NCI-H1417 treated with DMSO at 0.1 percent for 48 hours (cell line): ENCODE measurements around the gene HIRA.
"Not testable (repeated sequence)": the region's sequence is repeated elsewhere in the genome, so short reads cannot be mapped to it uniquely, and the experiment has no call there.

Source experiments
- DNase-seq: peaks from one replicate; lab custom pipeline; 2025; lab: John Stamatoyannopoulos, UW

HIRA gene

DNA sequence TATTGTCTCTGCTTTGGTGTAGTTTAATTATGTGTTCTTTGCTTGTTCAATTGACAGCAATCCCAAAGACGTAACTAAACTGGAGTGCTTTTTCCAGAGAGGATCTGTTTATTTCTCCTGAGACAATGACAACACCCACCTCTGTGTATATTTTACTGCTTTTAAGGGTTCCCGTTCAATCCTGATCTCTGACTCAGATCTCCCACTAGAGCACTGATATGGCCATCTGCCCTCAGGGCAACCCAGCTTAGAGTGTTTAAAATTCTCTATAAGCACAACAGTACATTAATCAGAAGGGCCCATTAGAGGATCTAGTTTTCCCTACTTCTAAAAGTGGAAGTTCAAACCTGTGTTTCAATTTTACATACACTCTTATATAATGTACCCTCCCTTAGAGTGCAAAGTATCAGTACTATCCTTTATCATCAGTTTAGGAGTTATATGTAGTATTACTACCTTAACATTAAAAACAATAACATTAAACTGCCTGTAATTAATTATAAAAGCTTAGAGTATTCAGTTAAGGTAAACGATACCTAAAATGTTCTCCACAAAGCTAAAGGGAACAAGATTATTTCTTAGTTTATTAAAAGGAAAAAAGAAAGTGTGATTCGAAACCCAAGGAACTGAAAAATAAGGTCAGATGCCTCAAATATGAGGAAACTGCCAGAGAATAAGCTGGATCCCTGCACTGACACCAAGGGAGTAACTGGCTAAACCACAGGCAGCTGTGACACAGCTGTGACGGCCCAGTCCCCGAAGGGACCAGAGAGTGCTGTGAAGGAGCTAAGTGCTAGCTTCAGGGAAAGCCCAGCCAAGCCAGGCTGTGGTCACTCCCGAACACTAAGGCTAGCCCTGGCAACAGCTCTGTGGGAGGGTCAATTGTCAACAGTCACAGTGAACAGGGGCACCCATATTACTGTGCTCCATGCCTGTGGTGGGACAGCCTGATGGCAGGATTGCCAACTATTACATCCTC, 32.2 kb upstream of the HIRA start:
- no peak for DNase-seq

GRCh38 chr22:19463008-19463407, 31.5 kb upstream of the HIRA start:
- DNase-seq, result no peak

DNA sequence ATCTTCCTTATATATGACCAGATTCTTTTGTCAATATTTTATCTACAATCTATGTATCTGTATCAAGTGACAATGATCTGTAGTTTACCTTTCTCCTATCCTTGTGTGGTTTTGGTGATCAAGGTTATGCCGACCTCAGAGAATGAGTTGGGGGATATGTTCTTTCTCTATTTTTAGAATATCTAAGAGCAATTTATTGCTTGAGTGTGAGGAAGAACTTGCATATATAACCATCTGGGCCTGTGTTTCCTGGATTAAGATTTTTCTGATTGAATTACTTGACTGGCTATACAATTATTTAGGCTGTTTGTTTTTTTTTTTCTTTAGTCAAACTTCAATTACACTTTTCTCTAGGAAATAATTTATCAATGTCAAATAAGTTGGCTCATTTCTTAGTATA, 30.0 kb upstream of the HIRA start:
- DNase-seq, result no peak

DNA sequence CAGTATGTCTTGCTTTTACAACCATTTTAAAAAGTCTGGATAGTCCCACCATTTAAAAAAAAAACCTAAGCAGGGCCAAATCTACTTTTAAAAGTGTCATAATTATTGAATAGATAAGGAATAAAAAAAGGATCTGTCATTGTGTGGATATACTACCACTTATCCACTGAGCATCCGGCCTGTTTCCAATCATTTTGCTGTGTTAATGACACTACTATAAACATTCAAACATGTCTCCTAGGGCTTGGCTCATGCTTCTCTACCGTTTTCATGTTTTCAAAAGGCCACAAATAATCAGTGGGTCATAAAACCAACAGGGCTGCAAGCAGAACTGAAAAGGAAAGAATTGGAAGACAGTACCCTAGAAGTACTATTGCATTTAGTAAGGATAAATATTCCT, 28.5 kb upstream of the HIRA start:
- no peak for DNase-seq

DNA sequence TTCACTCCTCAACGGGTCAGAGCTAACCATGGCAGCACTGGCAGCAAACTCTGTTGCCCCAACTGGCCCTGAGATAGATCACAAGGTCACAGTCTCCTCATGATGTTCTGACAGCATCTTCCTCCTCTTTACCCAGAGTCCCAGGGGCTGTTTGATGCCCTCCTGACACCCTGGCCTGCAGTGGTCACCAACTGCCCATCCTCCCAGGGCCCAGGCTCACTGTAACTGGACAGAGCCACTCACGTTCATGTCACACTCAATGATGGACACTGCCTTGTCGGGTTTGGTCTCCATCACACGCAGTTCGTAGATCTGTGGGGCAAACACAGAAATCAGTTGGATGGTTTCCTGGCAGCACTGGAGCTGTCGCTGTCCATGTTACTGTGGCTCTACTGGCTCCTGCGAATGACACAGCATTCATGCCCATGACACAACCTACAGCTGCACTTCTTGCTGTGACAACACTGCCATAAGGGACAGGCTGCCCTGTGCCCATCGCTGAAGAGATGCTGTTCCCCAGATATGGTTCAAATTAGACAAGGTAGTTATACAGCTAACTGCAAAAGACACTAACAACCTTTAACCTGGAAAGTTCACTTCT, 26.4 kb upstream of the HIRA start:
- no peak for DNase-seq

DNA sequence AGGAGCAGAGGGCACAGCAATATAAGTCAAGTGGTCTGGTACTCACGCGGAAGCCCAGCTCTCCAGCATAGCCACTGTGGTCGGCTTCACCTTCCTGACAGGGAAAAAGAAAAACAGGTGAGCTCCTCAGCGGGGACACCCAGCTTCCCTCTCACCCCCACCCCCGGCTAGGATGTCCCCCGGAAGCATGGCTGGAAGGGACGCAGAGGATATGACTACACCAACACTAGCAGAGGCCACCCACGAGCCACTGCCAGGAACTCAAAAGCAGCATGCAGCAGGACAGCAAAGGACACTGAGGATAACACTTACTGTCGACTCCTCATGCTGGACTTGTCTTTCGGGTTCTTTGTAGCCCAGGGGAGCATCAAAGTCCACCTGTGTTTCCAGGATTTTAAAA, 25.0 kb upstream of the HIRA start:
- no peak for DNase-seq

DNA sequence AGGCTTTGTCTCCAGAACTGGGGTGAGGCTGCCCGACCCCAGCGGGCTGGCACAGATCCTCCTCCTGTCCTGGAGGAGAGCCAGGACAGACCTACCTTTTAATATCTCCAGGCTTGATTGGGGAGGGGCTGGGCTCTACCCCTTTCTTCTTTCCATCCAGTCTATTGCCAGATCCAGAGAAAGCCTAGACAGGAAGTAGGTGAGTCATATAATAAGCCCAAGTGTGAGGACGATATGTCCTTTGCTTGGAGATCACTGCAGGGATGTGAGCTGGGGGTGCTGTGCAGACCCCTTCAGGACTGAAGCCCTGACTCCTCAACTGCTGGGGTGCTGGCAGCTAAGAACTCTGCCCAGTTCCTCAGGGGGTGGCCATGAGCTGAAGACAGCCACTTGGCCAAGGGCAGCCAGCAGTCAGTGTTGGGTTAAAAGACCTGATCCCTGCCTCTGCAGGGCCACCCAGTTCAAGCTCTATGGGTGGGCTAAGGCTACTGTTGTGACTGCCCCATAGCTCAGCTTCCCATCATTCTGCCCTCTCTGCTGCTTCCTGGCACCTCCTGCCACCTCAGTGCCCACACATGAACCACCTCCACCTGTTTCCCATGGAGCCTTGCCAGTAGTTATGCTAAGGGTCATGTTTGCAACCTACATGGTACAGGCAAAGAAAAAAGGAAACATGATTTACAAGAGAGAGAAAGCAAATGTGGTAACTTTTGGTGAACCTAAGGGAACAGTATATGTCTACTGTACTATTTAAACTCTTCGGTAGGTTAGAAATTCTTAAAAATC, 24.2 kb upstream of the HIRA start:
- DNase-seq, result no peak

GRCh38 chr22:19455033-19455432, 23.5 kb upstream of the HIRA start:
- no peak for DNase-seq

DNA sequence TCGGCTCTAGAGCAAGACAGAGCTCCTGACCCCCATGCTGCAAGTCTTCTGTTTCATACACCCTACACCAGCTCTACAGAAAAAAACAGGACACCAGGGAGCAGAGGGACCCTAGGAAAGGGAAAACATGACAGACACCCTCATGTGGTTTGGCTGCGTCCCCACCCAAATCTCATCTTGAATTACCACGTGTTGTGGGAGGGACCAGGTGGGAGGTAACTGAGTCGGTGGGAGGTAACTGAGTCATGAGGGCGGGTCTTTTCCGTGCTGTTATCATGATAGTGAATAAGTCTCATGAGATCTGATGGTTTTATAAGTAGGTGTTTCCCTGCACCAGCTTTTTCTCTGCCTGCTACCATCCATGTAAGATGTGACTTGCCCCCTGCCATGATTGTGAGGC, 22.6 kb upstream of the HIRA start:
- DNase-seq, result no peak

GRCh38 chr22:19453718-19454117, 22.2 kb upstream of the HIRA start:
- DNase-seq, result no peak

DNA sequence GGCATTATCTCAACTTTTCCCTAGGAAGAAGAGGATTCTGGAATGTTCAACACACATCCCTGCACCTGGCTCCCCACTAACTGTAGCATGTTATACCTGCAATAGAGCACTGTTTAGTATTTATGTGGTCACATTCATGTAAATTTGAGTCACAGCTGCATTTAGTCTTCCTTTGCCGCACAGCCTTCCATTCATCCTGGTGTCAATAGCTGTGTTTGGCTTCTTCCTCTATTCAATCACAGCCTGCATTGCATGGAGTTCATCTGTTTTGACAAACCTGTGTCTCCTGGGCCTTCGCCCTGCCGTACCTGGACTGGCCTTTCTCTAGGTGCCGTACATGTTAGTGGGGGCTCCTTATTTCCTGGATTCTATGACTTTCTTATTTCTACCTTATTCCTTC, 20.0 kb upstream of the HIRA start:
- no peak for DNase-seq

GRCh38 chr22:19450363-19451175, 19.0 kb upstream of the HIRA start:
- no peak for DNase-seq

DNA sequence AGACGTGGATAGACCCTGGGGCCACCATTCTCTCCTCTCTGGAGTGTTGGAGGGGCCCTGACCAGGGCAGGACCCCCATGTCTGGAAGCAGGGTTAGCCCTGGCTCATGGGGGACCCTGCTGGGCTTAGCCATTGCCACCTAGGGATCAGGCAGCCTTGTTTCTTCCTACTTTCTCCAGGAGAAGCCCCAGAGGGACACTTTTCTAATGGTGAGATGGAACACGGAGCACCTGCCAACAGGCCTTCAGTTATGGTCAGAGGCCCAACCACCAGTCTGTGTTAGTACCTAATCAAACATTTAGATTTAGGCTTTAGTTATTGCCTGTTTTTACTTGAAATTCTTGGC, 17.9 kb upstream of the HIRA start:
- no peak for DNase-seq

DNA sequence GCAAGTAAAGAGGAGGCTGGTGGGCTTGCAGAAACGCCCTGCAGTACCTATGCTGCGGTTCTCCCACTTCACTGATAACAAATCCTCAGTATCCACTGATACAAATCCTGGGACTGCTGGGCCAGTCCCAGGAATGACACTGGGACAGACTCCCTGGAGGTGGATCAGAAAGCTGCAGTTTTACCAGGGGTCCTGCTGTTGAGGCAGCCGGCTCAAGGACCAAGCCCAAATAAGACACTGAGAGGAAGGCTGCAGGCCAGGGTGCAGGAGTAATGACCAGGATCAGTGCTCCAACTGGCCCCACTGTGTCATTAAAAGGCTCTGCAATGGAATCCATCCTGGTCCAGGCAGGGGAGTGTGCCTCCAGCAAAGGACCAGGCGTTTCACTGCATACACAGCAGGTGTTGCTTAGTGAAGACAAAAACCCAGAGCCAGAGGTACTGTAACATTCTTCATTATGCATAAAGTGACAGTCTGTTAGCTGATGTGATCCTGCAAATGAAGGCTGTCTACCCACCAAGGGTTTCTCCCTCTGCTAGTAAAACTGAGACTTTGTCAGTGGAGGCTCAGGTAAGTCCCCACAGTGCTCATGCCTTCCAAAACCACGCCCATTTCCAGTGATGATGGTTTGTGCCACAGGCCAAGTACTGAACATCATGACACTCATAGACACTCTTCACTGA, 17.3 kb upstream of the HIRA start:
- no peak for DNase-seq

DNA sequence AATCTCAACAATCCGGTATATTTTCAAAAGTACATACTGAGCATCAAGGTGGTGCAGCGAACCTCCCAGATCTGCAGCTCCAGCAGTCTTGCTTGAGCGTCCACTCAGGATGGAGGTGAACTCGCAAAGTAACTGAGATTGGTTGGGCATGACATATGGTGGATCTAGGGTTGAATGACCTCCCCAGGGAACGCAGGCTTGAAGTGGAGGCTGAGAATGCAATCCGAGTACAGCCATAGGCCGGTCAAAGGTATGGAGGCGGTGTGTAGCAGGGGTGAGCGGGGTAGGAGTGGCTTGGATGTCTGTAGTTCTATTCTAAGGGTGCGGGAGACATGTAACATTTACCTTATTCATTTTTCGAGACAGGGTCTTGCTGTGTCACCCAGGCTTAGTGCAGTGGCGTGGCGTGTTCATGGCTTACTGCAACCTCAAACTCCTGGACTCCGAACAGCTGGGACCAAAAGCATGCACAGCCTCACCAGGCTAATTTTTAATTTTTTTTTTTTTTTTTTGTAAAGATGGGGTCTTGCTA, 16.6 kb upstream of the HIRA start:
- no peak for DNase-seq

- DNase-seq, result peak; percentile 41
These were observed 16.0 kb upstream of the HIRA start, which contains the start of gene C22orf39 for GRCh38 chr22:19447330-19448075. Gene C22orf39 (minus strand): TSS chr22:19447711. CDS start chr22:19447688, 23 bp downstream.

DNA sequence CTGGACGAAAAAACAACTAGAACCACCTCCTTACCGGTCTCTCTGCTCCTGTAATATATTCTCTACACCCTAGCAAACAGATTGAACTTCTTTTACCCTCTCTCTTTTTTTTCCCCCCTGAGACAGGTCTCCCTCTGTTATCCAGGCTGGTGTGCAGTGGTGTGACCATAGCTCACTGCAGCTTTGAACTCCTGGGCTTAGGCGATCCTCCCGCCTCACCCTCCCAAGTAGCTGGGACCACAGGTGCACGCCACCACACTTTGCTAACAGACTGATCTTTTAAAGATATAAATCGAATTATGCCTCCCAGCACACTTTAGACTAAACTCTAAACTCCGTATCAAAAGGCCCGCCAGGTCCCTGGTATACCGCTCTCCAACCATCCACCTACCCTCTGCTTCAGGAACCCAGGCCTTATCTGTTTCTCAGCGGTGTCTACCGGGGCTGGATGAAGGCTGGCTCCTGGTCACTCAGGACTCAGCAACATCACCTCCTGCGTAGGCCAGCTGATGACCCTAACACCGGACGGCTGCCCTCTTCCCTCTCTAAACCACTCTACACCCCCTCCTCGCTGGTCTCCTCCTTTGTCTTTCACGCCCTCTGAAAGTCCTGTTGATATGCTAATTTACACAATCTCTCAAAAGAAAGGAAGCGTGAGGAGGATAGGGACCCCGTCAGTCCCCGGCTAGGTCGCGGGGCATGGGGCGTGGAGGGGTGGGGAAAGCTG, 15.2 kb upstream of the HIRA start:
- DNase-seq, result no peak

GRCh38 chr22:19445279-19445982, 13.9 kb upstream of the HIRA start:
- DNase-seq, result not testable (repeated sequence)
